Upper lobe of left lung (tissue), 6 donors: Measurements from ENCODE around the gene IGSF9. TPM values are rescaled to one million over a fixed set of nuclear protein-coding genes. Genes with fewer than 3 reads are reported as not detected.
A peak's percentile ranks its signal among the peaks of the same experiment; 100 is the strongest.

ENCODE experiments used
- ATAC-seq, 2 donors: fragments of 200-7000 bp; cut with Tn5 transposase; one replicate each; pipeline ENCODE4 v1.9.1; 2022; ENCODE audit warnings: mild to moderate bottlenecking in 2 of 2, moderate library complexity in 2 of 2; ENCODE audit not compliant: low FRiP score in 2 of 2
- DNase-seq, 2 donors: peaks; one replicate each; pipeline ENCODE4 v3.0.0-alpha.2; 2019 to 2020
- H3K27ac ChIP-seq, 4 donors: fragments of 200-600 bp; sonication (generic); one replicate each; pipeline ENCODE4 v1.5.1; 2016 to 2019
- H3K27me3 ChIP-seq, 4 donors: fragments of 200-600 bp; sonication (generic); one replicate each; pipeline ENCODE4 v1.5.1; 2017 to 2019
- H3K36me3 ChIP-seq, 4 donors: fragments of 200-600 bp; sonication (generic); one replicate each; pipeline ENCODE4 v1.5.1; 2016 to 2019
- H3K4me1 ChIP-seq, 4 donors: fragments of 200-600 bp; sonication (generic); one replicate each; pipeline ENCODE4 v1.5.1; 2018 to 2019
- H3K4me3 ChIP-seq, 4 donors: fragments of 200-600 bp; sonication (generic); one replicate each; pipeline ENCODE4 v1.5.1; 2017 to 2019; ENCODE audit warnings: mild to moderate bottlenecking in 2 of 4, moderate library complexity in 1 of 4
- H3K9me3 ChIP-seq, 4 donors: fragments of 200-600 bp; sonication (generic); one replicate each; pipeline ENCODE4 v1.5.1; 2018 to 2019
- CTCF ChIP-seq, 6 experiments: fragments of 450-650 bp in 4 of 6; fragments of 200-600 bp in 2 of 6; sonication (generic) in 2 of 6; IDR thresholded peaks; one replicate each; pipeline ENCODE4 v1.5.1; 2016 to 2019; ENCODE audit warnings: antibody characterized with exemption in 6 of 6
- EP300 ChIP-seq, 4 donors: sonication (generic); formaldehyde crosslinking; IDR thresholded peaks; one replicate each; pipeline ENCODE4 v1.5.1; 2017; ENCODE audit warnings: antibody characterized with exemption in 4 of 4, control low read depth in 2 of 4
- POLR2A ChIP-seq, 4 donors: fragments of 450-650 bp; IDR thresholded peaks; one replicate each; pipeline ENCODE4 v1.5.1; 2016 to 2017; ENCODE audit warnings: antibody characterized with exemption in 4 of 4, mild to moderate bottlenecking in 2 of 4
- POLR2AphosphoS5 ChIP-seq, 2 donors: sonication (generic); formaldehyde crosslinking; IDR thresholded peaks; one replicate each; pipeline ENCODE4 v1.5.1; 2017; ENCODE audit warnings: antibody characterized with exemption in 2 of 2
- WGBS, 2 donors: methylation state at CpG; one replicate each; pipeline ENCODE4 v1.1.5; 2017 to 2018; 5-methylcytosine and 5-hydroxymethylcytosine counted together
- total RNA-seq, 6 donors: library from RNA; depleted of rRNA in 4 of 6; stranded (reverse); fragments of >200 nt in 4 of 6; gene quantifications; one replicate each; pipeline versions ENCODE4 v1.1.0 to v1.2.1, GENCODE V29; 2016 to 2021
- donor health status: DM: no; HTN: no; CAD: no; lungs with moderate emphysema.
- donor health status: DM: no; HTN: yes; CAD: no; lungs with severe emphysema.

IGSF9 gene
- total RNA-seq, 6 donors from 2014 or later = 0.55 to 2.3 (median 1.5) TPM

- Histone ChIP-seq H3K27ac (peak overlapping the region in 1 of 4 donors; percentile 65), H3K27me3 (peaks cover 0 to 8% (median 0%) of the 10 kb centered on the region in 4 donors), H3K9me3 (no peaks in the 10 kb centered on the region), H3K36me3 (no peaks in the 10 kb centered on the region), H3K4me3 (peak overlapping the region in 3 of 4 donors; percentile 44 to 52 (median 50)), H3K4me1 (peaks cover 12 to 20% (median 16%) of the 10 kb centered on the region in 4 donors)
- TF ChIP-seq POLR2A (IDR thresholded peaks at IDR 0.05) = no peak
- ATAC-seq (peak in 1 of 2 donors; percentile 58), DNase-seq (no peak)
- WGBS, 2 donors = 49 to 68% methylated on average over 7 to 9 of the region's 9 CpGs
Measured at GRCh38 chr1:159946242-159947187, 1.1 kb upstream of the IGSF9 start.

- Histone ChIP-seq H3K27me3 (peaks cover 0 to 8% (median 0%) of the 10 kb centered on the region in 4 donors), H3K4me1 (peaks cover 12 to 20% (median 16%) of the 10 kb centered on the region in 4 donors), H3K9me3 (no peaks in the 10 kb centered on the region), H3K36me3 (no peaks in the 10 kb centered on the region), H3K27ac (no peak overlapping the region), H3K4me3 (peak overlapping the region in 3 of 4 donors; percentile 44 to 52 (median 50))
- WGBS, 2 donors = 32 to 41% methylated on average over 11 of the region's 11 CpGs
- TF ChIP-seq POLR2AphosphoS5 (IDR thresholded peaks at IDR 0.05) (no peak), EP300 (IDR thresholded peaks at IDR 0.05) (no peak), CTCF (IDR thresholded peaks at IDR 0.05) (no peak), POLR2A (IDR thresholded peaks at IDR 0.05) (no peak)
- DNase-seq = no peak
- ATAC-seq = no peak
Measured at GRCh38 chr1:159944623-159945455, 574 bp downstream of the IGSF9 start.

- Histone ChIP-seq H3K36me3 (no peaks in the 10 kb centered on the region), H3K27me3 (peaks cover 0 to 8% (median 0%) of the 10 kb centered on the region in 4 donors), H3K9me3 (no peaks in the 10 kb centered on the region), H3K27ac (no peak overlapping the region), H3K4me1 (peaks cover 12 to 17% (median 15%) of the 10 kb centered on the region in 4 donors), H3K4me3 (no peak overlapping the region)
- no peak for TF ChIP-seq POLR2AphosphoS5 (IDR thresholded peaks at IDR 0.05)
- no peak for TF ChIP-seq POLR2A (IDR thresholded peaks at IDR 0.05)
- no peak for TF ChIP-seq CTCF (IDR thresholded peaks at IDR 0.05)
- TF ChIP-seq EP300 (IDR thresholded peaks at IDR 0.05) = no peak
- peak in 1 of 2 donors; percentile 41 for DNase-seq
- ATAC-seq = no peak
- 79% methylated on average over 8 to 9 of the region's 9 CpGs for WGBS, 2 donors
Measured at GRCh38 chr1:159943908-159944622, 1.3 kb downstream of the IGSF9 start.

- DNase-seq = no peak
- Histone ChIP-seq H3K27ac (no peak overlapping the region), H3K27me3 (peaks cover 0 to 8% (median 0%) of the 10 kb centered on the region in 4 donors), H3K9me3 (no peaks in the 10 kb centered on the region), H3K4me3 (no peak overlapping the region), H3K36me3 (no peaks in the 10 kb centered on the region), H3K4me1 (peaks cover 12 to 22% (median 15%) of the 10 kb centered on the region in 4 donors)
- TF ChIP-seq EP300 (IDR thresholded peaks at IDR 0.05) = no peak
- no peak for TF ChIP-seq POLR2AphosphoS5 (IDR thresholded peaks at IDR 0.05)
- TF ChIP-seq CTCF (IDR thresholded peaks at IDR 0.05) = no peak
- no peak for TF ChIP-seq POLR2A (IDR thresholded peaks at IDR 0.05)
- WGBS, 2 donors = 73 to 88% methylated on average over 5 of the region's 5 CpGs
- no peak for ATAC-seq
Measured at GRCh38 chr1:159943278-159943640, 2.2 kb downstream of the IGSF9 start.
